K562 (cell line): ENCODE data around the gene EXOSC2. TPM values are rescaled to one million over a fixed set of nuclear protein-coding genes. Genes with fewer than 3 reads are reported as not detected.

Experiments
- ATAC-seq: fragments of 200-7000 bp; cut with Tn5 transposase; 3 replicates; pipeline ENCODE4 v1.9.1; 2020; ENCODE audit warnings: moderate library complexity
- BruUV-seq: library from RNA; stranded (reverse); fragments of 400-500 nt; replicated peaks from 2 replicates; lab custom pipeline; 2021; lab: Mats Ljungman, UMichigan
- CTCF ChIA-PET: fragments of 300-600 bp; formaldehyde crosslinking; extraction: SDS; loops from one replicate; lab custom pipeline; 2021; ENCODE audit warnings: low intra/inter-chr PET ratio; lab: Yijun Ruan, JAX
- POLR2A ChIA-PET: fragments of 300-600, 350-650 bp; sonication (Branson Sonifier 250); formaldehyde crosslinking; extraction: SDS; loops from one replicate; lab custom pipeline; 2021; ENCODE audit warnings: antibody characterized with exemption, inconsistent platforms; lab: Yijun Ruan, JAX
- DNase-seq, 4 experiments: peaks; one replicate each; pipeline versions ENCODE4 v3.0.0 to v3.0.0-alpha.2; 2011 to 2018; ENCODE audit warnings: low spot score in 3 of 4, mixed read lengths in 3 of 4; ENCODE audit errors: extremely low read depth in 1 of 4
- FAIRE-seq: peaks from 2 replicates; lab custom pipeline; 2011; peaks lifted over from hg19 to GRCh38; lab: Jason Lieb, UNC
- H2AFZ ChIP-seq: 2 replicates; pipeline ENCODE4 v1.6.0; 2011; ENCODE audit warnings: low read depth, low read length, control low read depth, inconsistent platforms
- H3K27ac ChIP-seq: fragments of 200-600 bp; 3 replicates; pipeline ENCODE4 v1.8.0; 2011; ENCODE audit warnings: low read depth, mild to moderate bottlenecking, control low read depth, inconsistent platforms, low read length, moderate library complexity, mixed read lengths; ENCODE audit errors: extremely low read depth
- H3K27me3 ChIP-seq, 2 experiments: fragments of 300-600 bp in 1 of 2; 2 replicates in 1 of 2; 3 replicates in 1 of 2; pipeline versions ENCODE4 v1.6.0 to v1.8.0; 2011; ENCODE audit warnings: inconsistent platforms in 2 of 2, low read length in 2 of 2, mild to moderate bottlenecking in 1 of 2, mixed read lengths in 1 of 2, moderate library complexity in 1 of 2; ENCODE audit not compliant: control insufficient read depth in 2 of 2, insufficient read depth in 2 of 2
- H3K36me3 ChIP-seq: fragments of 300-600 bp; 3 replicates; pipeline ENCODE4 v1.8.0; 2011; ENCODE audit warnings: mild to moderate bottlenecking, low read length, inconsistent platforms; ENCODE audit not compliant: control insufficient read depth, insufficient read depth
- H3K4me1 ChIP-seq, 2 experiments: fragments of 200-600 bp in 1 of 2; replicated peaks in 1 of 2; 2 replicates in 1 of 2; 3 replicates in 1 of 2; pipeline versions ENCODE4 v1.5.1 to v1.8.0; 2011; ENCODE audit warnings: inconsistent platforms in 2 of 2, low read length in 2 of 2, mild to moderate bottlenecking in 1 of 2, mixed read lengths in 1 of 2, moderate library complexity in 1 of 2; ENCODE audit not compliant: control insufficient read depth in 2 of 2, insufficient read depth in 2 of 2
- H3K4me2 ChIP-seq: 2 replicates; pipeline ENCODE4 v1.6.1; 2011; ENCODE audit warnings: low read length, control low read depth, inconsistent platforms, mixed read lengths; ENCODE audit not compliant: insufficient read depth
- H3K4me3 ChIP-seq: fragments of 200-600 bp; sonication (generic), shearing (Covaris generic); 2 replicates; pipeline ENCODE4 v1.5.1; 2016; ENCODE audit warnings: control low read depth, inconsistent platforms
- H3K79me2 ChIP-seq: fragments of 200-600 bp; 3 replicates; pipeline ENCODE4 v1.8.0; 2011; ENCODE audit warnings: low read length, inconsistent platforms; ENCODE audit not compliant: control insufficient read depth, insufficient read depth
- H3K9ac ChIP-seq, 2 experiments: 2 replicates each; pipeline versions ENCODE4 v1.6.0 to v1.6.1; 2011; ENCODE audit warnings: low read depth in 2 of 2, low read length in 2 of 2, control low read depth in 1 of 2, inconsistent platforms in 1 of 2, mild to moderate bottlenecking in 1 of 2, mixed read lengths in 1 of 2; ENCODE audit not compliant: insufficient read depth in 1 of 2
- H3K9me1 ChIP-seq: one replicate; pipeline ENCODE4 v1.6.0; 2011; ENCODE audit warnings: inconsistent platforms, mild to moderate bottlenecking, low read length, moderate library complexity; ENCODE audit not compliant: control insufficient read depth, insufficient read depth
- H3K9me3 ChIP-seq: replicated peaks from 2 replicates; pipeline ENCODE4 v1.5.1; 2011; ENCODE audit warnings: low read depth, low read length, inconsistent platforms; ENCODE audit not compliant: control insufficient read depth, insufficient read depth
- H4K20me1 ChIP-seq: replicated peaks from 2 replicates; pipeline ENCODE4 v1.6.1; 2011; ENCODE audit warnings: low read length, inconsistent platforms, mixed read lengths; ENCODE audit not compliant: control insufficient read depth, insufficient read depth
- BDP1 ChIP-seq: IDR thresholded peaks from 3 replicates; pipeline ENCODE4 v1.6.1; 2011; ENCODE audit not compliant: insufficient read length, insufficient read depth
- CBX5 ChIP-seq: IDR thresholded peaks from 2 replicates; pipeline ENCODE4 v1.6.1; 2014; ENCODE audit warnings: low read depth, borderline replicate concordance
- EGR1 ChIP-seq: fragments of 450-650 bp; conservative IDR thresholded peaks from 2 replicates; pipeline ENCODE4 v1.6.1; 2017; ENCODE audit warnings: mild to moderate bottlenecking
- ESRRA ChIP-seq: fragments of 450-650 bp; IDR thresholded peaks from 2 replicates; pipeline ENCODE4 v1.6.1; 2014; ENCODE audit warnings: low read depth, mild to moderate bottlenecking, moderate library complexity, borderline replicate concordance
- ETS1 ChIP-seq: conservative IDR thresholded peaks from 2 replicates; pipeline ENCODE4 v1.6.1; 2011; ENCODE audit warnings: low read depth, mild to moderate bottlenecking, low read length; ENCODE audit not compliant: control insufficient read depth
- FOXM1 ChIP-seq, 2 experiments: fragments of 450-650 bp in 1 of 2; sonication (generic) in 1 of 2; formaldehyde crosslinking in 1 of 2; IDR thresholded peaks; 2 replicates each; pipeline versions ENCODE4 v1.6.1 to v1.9.0; 2017 to 2022; ENCODE audit warnings: low read depth in 2 of 2, mild to moderate bottlenecking in 2 of 2, missing genetic modification reagents in 1 of 2, moderate library complexity in 1 of 2
- JUND ChIP-seq, 2 experiments: IDR thresholded peaks; 2 replicates in 1 of 2; 3 replicates in 1 of 2; pipeline ENCODE4 v1.6.1; 2011; ENCODE audit warnings: borderline replicate concordance in 2 of 2, low read depth in 2 of 2, low read length in 2 of 2, improper control_type of control experiment in 1 of 2, missing biosample characterization in 1 of 2, missing genetic modification characterization in 1 of 2, missing genetic modification reagents in 1 of 2
- KLF6 ChIP-seq: fragments of 250-450 bp; sonication (Bioruptor Pico); IDR thresholded peaks from 2 replicates; pipeline ENCODE4 v1.4.0; 2020; ENCODE audit warnings: mild to moderate bottlenecking, moderate library complexity, borderline replicate concordance
- MEIS2 ChIP-seq: fragments of 450-650 bp; IDR thresholded peaks from 2 replicates; pipeline ENCODE4 v1.6.1; 2014; ENCODE audit warnings: mild to moderate bottlenecking; ENCODE audit not compliant: partially characterized antibody
- NFATC3 ChIP-seq: fragments of 450-650 bp; IDR thresholded peaks from 2 replicates; pipeline ENCODE4 v1.6.1; 2017; ENCODE audit warnings: mild to moderate bottlenecking
- NRF1 ChIP-seq, 2 experiments: fragments of 450-650 bp; IDR thresholded peaks in 1 of 2; conservative IDR thresholded peaks in 1 of 2; 2 replicates each; pipeline ENCODE4 v1.6.1; 2014; ENCODE audit warnings: mild to moderate bottlenecking in 2 of 2
- PHF21A ChIP-seq: fragments of 450-650 bp; IDR thresholded peaks from 2 replicates; pipeline ENCODE4 v1.6.1; 2017; ENCODE audit warnings: low read depth, borderline replicate concordance
- RBM17 ChIP-seq: fragments of 200-400 bp; formaldehyde crosslinking; IDR thresholded peaks from 2 replicates; pipeline ENCODE4 v1.6.1; 2017; ENCODE audit warnings: low read depth, mild to moderate bottlenecking, low read length, borderline replicate concordance
- RBM39 ChIP-seq: fragments of 200-400 bp; formaldehyde crosslinking; optimal IDR thresholded peaks from 2 replicates; pipeline ENCODE3; 2018; ENCODE audit warnings: low read depth, low read length
- ZNF121 ChIP-seq: sonication (generic); formaldehyde crosslinking; conservative IDR thresholded peaks from 2 replicates; pipeline ENCODE4 v1.8.0; 2022; ENCODE audit warnings: missing genetic modification reagents
- ZNF184 ChIP-seq: sonication (generic); formaldehyde crosslinking; IDR thresholded peaks from 2 replicates; pipeline ENCODE4 v1.5.0; 2020; ENCODE audit warnings: missing genetic modification reagents
- WGBS: fragments of 100-300 bp; shearing (Covaris generic); methylation state at CpG from one replicate; pipeline ENCODE4 v1.1.6; 2016; ENCODE audit warnings: low coverage, mixed read lengths; ENCODE audit not compliant: insufficient coverage; ENCODE audit errors: missing lambda C conversion rate; 5-methylcytosine and 5-hydroxymethylcytosine counted together
- in situ Hi-C: fragments of 300-500 bp; cut with MboI; formaldehyde crosslinking; loops from 4 replicates; pipeline ENCODE4 v1.15.0; 2018; ENCODE audit warnings: inconsistent platforms, mixed read lengths
- intact Hi-C: fragments of 100-400 bp; cut with micrococcal nuclease; formaldehyde crosslinking; loops from 2 replicates; pipeline ENCODE4 v1.14.2; 2022
- polyA plus RNA-seq, 8 experiments: library from polyadenylated mRNA; depleted of rRNA in 4 of 8; stranded (reverse) in 5 of 8; unstranded in 3 of 8; fragments of >200 nt; fragmentation: Nextera tagmentation in 2 of 8; fragmentation: Illumina TruSeq in 1 of 8; extraction: Ambion mirVana in 2 of 8; extraction: Trizol in 1 of 8; gene quantifications; 2 replicates each; pipeline versions ENCODE4 v1.2.1 to v1.2.3, GENCODE V29; 2011 to 2014; ENCODE audit warnings: inconsistent platforms in 1 of 8, missing spikeins in 1 of 8
- total RNA-seq, 7 experiments: library from RNA; depleted of rRNA in 6 of 7; stranded (reverse); fragments of >200 nt in 6 of 7; fragmentation: Illumina TruSeq in 2 of 7; extraction: Trizol in 2 of 7; gene quantifications; 2 replicates each; pipeline versions ENCODE4 v1.2.1 to v1.2.3, GENCODE V29; 2011 to 2021; ENCODE audit warnings: low replicate concordance in 1 of 7

Gene EXOSC2
- total and polyA plus RNA-seq, 9 of the 15 experiments (the other 6 are each of a cell fraction or from before 2014, with no cell fraction given): 46.0 to 101 (median 77.6) TPM

GRCh38 chr9:130720762-130721161, 27.2 kb downstream of the EXOSC2 start:
- no peaks in the 10 kb centered on the region for H4K20me1 ChIP-seq
- peak; percentile 47; the same call in 1 of the 2 replicates for TF ChIP-seq ZNF121 (CRISPR knock-in tag)
- no peak for TF ChIP-seq BDP1
- no peak for TF ChIP-seq NRF1 (conservative IDR thresholded peaks at IDR 0.05 in 1 of 2, IDR thresholded peaks at IDR 0.05 in 1 of 2)
- no peak for TF ChIP-seq RBM17
- TF ChIP-seq KLF6 (CRISPR knock-in tag): no peak
- TF ChIP-seq MEIS2: no peak
- intact Hi-C loops (no loop called here), in situ Hi-C loops (loop anchor here (25.0 kb wide), 4 partner anchors 267 to 992 kb away; no protein-coding TSS in a partner anchor)
- CTCF ChIA-PET: no interaction called here
- POLR2A ChIA-PET: interaction anchor here (1.3 kb wide), 1 partner anchor 11 kb away, joined by 3 read pairs; no protein-coding TSS in a partner anchor
- WGBS: 94% methylated on average over 10 of the region's 10 CpGs
- no peak overlapping the region for H2AFZ ChIP-seq
- H3K36me3 ChIP-seq: no peaks in the 10 kb centered on the region
- FAIRE-seq (no peak), DNase-seq (no peak), ATAC-seq (no peak)
- H3K4me1 ChIP-seq: peaks cover 0 to 11% of the 10 kb centered on the region in 2 experiments; a peak in 3 of 5 replicates
- peaks cover 43% of the 10 kb centered on the region for H3K79me2 ChIP-seq
- no TSS peak for BruUV-seq
- no peaks in the 10 kb centered on the region for H3K9me1 ChIP-seq
- H3K27ac ChIP-seq: no peak overlapping the region
- H3K4me3 ChIP-seq: no peak overlapping the region
- H3K27me3 ChIP-seq: no peaks in the 10 kb centered on the region
- H3K9me3 ChIP-seq: no peaks in the 10 kb centered on the region
- no peak overlapping the region for H3K4me2 ChIP-seq
- no peak overlapping the region for H3K9ac ChIP-seq

- Histone ChIP-seq H3K9me1 (no peaks in the 10 kb centered on the region), H4K20me1 (no peaks in the 10 kb centered on the region), H2AFZ (no peak overlapping the region), H3K9ac (no peak overlapping the region), H3K4me1 (peaks cover 0 to 3% of the 10 kb centered on the region in 2 experiments; a peak in 1 of 5 replicates), H3K27me3 (no peaks in the 10 kb centered on the region), H3K4me3 (no peak overlapping the region), H3K4me2 (no peak overlapping the region), H3K79me2 (peaks cover 6% of the 10 kb centered on the region; the same call in 2 of the 3 replicates), H3K36me3 (peaks cover 20% of the 10 kb centered on the region; the same call in 2 of the 3 replicates), H3K9me3 (no peaks in the 10 kb centered on the region), H3K27ac (no peak overlapping the region)
- FAIRE-seq: no peak
- 39% methylated on average over 3 of the region's 3 CpGs for WGBS
- in situ Hi-C loops (no loop called here), intact Hi-C loops (no loop called here)
- no TSS peak for BruUV-seq
- ATAC-seq: no peak
- CTCF ChIA-PET: no interaction called here
- no peak for DNase-seq
- POLR2A ChIA-PET: no interaction called here
- no peak for TF ChIP-seq FOXM1 (IDR thresholded peaks at IDR 0.05; ENCODE audit: low read depth)
- TF ChIP-seq FOXM1 (CRISPR knock-in tag; IDR thresholded peaks at IDR 0.05; ENCODE audit: low read depth): no peak
- no peak for TF ChIP-seq EGR1
- no peak for TF ChIP-seq ESRRA
- no peak for TF ChIP-seq ETS1
- TF ChIP-seq CBX5: no peak
- no peak for TF ChIP-seq NFATC3
- TF ChIP-seq RBM39: no peak
- no peak for TF ChIP-seq ZNF184 (CRISPR knock-in tag)
- no peak for TF ChIP-seq JUND (IDR thresholded peaks at IDR 0.05; ENCODE audit: borderline replicate concordance, low read depth, low read length)
- TF ChIP-seq JUND (tag; IDR thresholded peaks at IDR 0.05; ENCODE audit: borderline replicate concordance, low read depth, low read length): no peak
- TF ChIP-seq PHF21A: no peak
Measured at GRCh38 chr9:130728721-130729120, 35.1 kb downstream of the EXOSC2 start.
